VCaP (cell line): Measurements from ENCODE around the gene CFAP210.

ENCODE experiments used
- H3K27ac ChIP-seq: fragments of 450-650 bp; 2 replicates; pipeline ENCODE4 v1.5.1; 2017
- TF ChIP-seq, protein P1 (sequence below): fragments of 450-650 bp; conservative IDR thresholded peaks from 2 replicates; pipeline ENCODE4 v1.5.1; 2017; ENCODE audit warnings: mild to moderate bottlenecking, moderate library complexity

Gene CFAP210

DNA sequence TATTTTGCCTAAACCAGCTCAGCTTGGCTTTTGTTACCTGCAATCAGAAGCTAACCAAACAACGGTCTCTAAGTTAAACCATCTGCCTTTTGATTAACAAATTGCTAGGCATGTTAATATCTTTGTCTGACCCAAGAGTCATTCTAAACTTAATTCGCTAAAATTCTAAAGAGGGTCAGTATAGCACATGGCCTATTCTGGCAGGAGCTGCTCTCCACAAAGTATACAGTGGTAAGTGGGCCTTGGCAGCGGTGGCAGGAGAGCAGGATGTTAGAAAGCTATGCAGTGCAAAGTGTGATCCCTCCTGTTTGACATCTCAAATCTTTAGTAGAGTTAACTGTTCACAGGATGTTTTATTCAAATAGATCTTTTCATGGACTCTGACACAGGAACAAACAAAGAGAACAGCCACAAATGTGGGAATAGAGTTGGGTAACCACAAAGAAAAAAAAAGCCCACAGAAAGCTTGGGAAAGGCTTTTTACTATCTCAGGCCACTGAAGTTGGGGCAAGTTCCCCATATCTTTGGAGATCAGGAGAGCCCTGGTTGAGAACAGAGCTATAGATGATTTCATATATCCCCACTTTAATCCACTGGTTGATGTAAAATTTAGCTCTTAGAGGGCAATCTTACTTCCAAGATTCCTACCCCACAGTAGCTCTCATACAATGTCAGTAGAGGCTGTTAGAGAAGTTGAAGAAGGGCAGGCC, 10.6 kb downstream of the CFAP210 start:
- TF ChIP-seq, protein P1, sequence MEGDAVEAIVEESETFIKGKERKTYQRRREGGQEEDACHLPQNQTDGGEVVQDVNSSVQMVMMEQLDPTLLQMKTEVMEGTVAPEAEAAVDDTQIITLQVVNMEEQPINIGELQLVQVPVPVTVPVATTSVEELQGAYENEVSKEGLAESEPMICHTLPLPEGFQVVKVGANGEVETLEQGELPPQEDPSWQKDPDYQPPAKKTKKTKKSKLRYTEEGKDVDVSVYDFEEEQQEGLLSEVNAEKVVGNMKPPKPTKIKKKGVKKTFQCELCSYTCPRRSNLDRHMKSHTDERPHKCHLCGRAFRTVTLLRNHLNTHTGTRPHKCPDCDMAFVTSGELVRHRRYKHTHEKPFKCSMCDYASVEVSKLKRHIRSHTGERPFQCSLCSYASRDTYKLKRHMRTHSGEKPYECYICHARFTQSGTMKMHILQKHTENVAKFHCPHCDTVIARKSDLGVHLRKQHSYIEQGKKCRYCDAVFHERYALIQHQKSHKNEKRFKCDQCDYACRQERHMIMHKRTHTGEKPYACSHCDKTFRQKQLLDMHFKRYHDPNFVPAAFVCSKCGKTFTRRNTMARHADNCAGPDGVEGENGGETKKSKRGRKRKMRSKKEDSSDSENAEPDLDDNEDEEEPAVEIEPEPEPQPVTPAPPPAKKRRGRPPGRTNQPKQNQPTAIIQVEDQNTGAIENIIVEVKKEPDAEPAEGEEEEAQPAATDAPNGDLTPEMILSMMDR, result no peak
- peak overlapping the region; percentile 58 for H3K27ac ChIP-seq

DNA sequence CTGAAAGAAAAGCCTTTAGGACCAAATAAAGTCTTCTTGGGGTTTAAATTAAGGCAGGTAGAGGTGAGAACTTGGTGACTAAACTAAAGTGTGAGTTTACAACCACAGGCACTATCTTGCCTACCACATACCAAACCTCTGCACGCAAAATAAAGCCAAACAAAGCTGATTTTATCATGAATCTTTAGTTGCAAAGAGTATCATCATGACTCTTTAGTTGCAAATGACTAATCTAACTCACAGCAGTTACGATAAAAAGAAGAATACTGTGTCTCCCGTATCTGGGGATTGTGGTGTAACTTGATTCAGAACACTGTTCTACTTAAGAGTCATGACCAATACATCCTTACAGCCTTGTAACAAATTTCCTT, 11.2 kb downstream of the CFAP210 start:
- peak overlapping the region; percentile 58 for H3K27ac ChIP-seq
- TF ChIP-seq, protein P1, result no peak

DNA sequence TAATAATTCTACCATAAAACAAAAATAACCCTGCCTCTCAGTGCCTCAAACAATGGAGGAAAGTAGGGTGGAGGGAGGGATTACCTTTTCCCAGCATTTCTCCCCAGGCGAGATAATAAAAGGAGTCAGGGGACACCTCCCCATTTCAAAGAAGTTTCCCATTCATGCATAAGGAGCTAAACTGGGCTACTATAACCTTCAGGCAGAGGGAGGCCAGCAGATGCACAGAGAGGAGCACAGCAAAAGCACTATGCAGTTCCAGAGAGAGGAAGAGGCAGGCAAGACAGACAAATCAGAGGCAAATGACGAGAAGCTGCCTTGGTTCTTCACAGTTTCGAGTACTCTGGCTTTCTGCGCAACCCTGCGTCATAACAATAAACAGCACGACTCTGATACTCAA, 17.4 kb downstream of the CFAP210 start:
- TF ChIP-seq, protein P1, result no peak
- no peak overlapping the region for H3K27ac ChIP-seq

DNA sequence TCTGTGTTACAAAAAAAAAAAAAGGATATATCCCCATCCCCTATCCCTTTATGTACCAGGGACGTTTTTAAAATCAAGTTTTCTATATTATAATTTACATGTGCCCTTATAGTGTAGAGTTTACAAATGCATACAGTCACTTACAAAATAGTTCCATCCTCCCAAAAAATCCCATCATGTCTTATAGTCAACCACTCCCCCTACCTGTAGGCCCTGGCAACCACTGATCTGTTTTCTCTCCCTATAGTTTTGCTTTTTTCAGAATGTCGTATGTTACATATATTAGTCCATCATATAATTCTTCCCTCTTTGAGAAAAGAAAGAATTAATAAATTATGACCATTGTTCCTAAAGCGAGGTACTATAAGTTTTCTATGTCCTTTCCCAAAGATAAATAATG, 17.8 kb downstream of the CFAP210 start:
- no peak overlapping the region for H3K27ac ChIP-seq
- TF ChIP-seq, protein P1, result no peak

DNA sequence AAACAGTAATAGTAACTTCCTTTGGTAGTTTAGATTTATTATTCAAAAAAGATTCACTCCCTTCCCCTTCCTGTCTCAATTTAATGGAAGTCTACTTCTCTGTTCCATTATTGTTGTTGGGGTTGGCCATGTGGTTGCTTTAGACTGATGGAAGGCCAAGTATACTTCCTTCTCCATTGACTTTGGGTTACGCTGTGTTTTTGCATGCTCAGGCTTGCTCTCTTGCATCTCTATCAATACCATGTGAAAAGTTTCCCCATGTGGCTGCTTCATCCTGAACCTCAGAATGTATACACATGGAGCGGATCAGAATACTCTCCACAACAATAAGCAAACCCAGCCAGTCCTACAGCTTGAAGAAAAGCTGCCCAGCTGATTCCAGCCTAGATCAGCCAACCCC, 20.3 kb downstream of the CFAP210 start:
- TF ChIP-seq, protein P1, result no peak
- no peak overlapping the region for H3K27ac ChIP-seq

DNA sequence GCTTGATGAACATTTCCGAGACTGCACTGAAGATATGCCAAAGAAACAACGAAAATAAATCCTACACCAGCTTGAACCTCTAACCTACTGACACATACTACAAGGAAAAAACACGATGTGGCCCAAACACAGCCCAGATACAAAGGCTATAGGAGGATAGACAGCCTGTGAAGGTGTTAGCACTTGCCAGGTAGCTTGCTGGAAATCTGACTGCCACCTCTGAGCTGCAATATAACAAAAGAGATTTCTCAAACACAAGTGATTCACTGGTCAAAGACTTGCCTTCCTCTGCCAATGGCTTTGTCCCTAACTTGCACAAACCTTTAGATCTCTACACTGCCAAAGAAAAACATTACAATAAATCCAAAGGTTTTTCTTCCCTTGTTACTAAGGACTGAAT, 21.1 kb downstream of the CFAP210 start:
- TF ChIP-seq, protein P1, result no peak

DNA sequence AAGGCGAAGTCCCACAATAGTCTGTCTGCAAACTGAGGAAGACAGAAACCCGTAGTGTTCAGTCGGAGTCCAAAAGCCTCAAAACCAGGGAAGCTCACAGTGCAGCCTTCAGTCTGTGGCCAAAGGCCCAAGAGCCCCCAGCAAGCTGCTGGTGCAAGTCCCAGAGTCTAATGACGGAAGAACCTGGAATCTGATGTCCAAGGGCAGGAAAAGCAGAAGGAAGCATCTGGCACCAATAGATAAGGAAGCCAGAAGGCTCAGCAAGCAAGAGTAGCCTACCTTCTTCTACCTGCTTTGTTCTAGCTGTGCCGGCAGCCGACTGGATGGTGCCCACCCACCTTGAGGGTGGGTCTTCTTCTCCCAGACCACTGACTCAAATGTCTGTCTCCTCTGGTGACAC, 21.8 kb downstream of the CFAP210 start:
- TF ChIP-seq, protein P1, result no peak
- no peak overlapping the region for H3K27ac ChIP-seq

More for the DNA sequence above, 21.1 kb downstream of the CFAP210 start:
- no peak overlapping the region for H3K27ac ChIP-seq
